K562 (cell line): ENCODE measurements around the gene HDAC6. TPM values are rescaled to one million over a fixed set of nuclear protein-coding genes. Genes with fewer than 3 reads are reported as not detected.
A peak's percentile ranks its signal among the peaks of the same experiment; 100 is the strongest.
"Not testable (repeated sequence)": the region's sequence is repeated elsewhere in the genome, so short reads cannot be mapped to it uniquely, and the experiment has no call there.

Experiments
- ATAC-seq: fragments of 200-7000 bp; cut with Tn5 transposase; 3 replicates; pipeline ENCODE4 v1.9.1; 2020; ENCODE audit warnings: moderate library complexity
- BruUV-seq: library from RNA; stranded (reverse); fragments of 400-500 nt; replicated peaks from 2 replicates; lab custom pipeline; 2021; lab: Mats Ljungman, UMichigan
- CTCF ChIA-PET: fragments of 300-600 bp; formaldehyde crosslinking; extraction: SDS; loops from one replicate; lab custom pipeline; 2021; ENCODE audit warnings: low intra/inter-chr PET ratio; lab: Yijun Ruan, JAX
- POLR2A ChIA-PET: fragments of 300-600, 350-650 bp; sonication (Branson Sonifier 250); formaldehyde crosslinking; extraction: SDS; loops from one replicate; lab custom pipeline; 2021; ENCODE audit warnings: antibody characterized with exemption, inconsistent platforms; lab: Yijun Ruan, JAX
- DNase-seq, 4 experiments: peaks; one replicate each; pipeline versions ENCODE4 v3.0.0 to v3.0.0-alpha.2; 2011 to 2018; ENCODE audit warnings: low spot score in 3 of 4, mixed read lengths in 3 of 4; ENCODE audit errors: extremely low read depth in 1 of 4
- FAIRE-seq: peaks from 2 replicates; lab custom pipeline; 2011; peaks lifted over from hg19 to GRCh38; lab: Jason Lieb, UNC
- H2AFZ ChIP-seq: 2 replicates; pipeline ENCODE4 v1.6.0; 2011; ENCODE audit warnings: low read depth, low read length, control low read depth, inconsistent platforms
- H3K27ac ChIP-seq: fragments of 200-600 bp; 3 replicates; pipeline ENCODE4 v1.8.0; 2011; ENCODE audit warnings: low read depth, mild to moderate bottlenecking, control low read depth, inconsistent platforms, low read length, moderate library complexity, mixed read lengths; ENCODE audit errors: extremely low read depth
- H3K27me3 ChIP-seq, 2 experiments: fragments of 300-600 bp in 1 of 2; 2 replicates in 1 of 2; 3 replicates in 1 of 2; pipeline versions ENCODE4 v1.6.0 to v1.8.0; 2011; ENCODE audit warnings: inconsistent platforms in 2 of 2, low read length in 2 of 2, mild to moderate bottlenecking in 1 of 2, mixed read lengths in 1 of 2, moderate library complexity in 1 of 2; ENCODE audit not compliant: control insufficient read depth in 2 of 2, insufficient read depth in 2 of 2
- H3K36me3 ChIP-seq: fragments of 300-600 bp; 3 replicates; pipeline ENCODE4 v1.8.0; 2011; ENCODE audit warnings: mild to moderate bottlenecking, low read length, inconsistent platforms; ENCODE audit not compliant: control insufficient read depth, insufficient read depth
- H3K4me1 ChIP-seq, 2 experiments: fragments of 200-600 bp in 1 of 2; replicated peaks in 1 of 2; 2 replicates in 1 of 2; 3 replicates in 1 of 2; pipeline versions ENCODE4 v1.5.1 to v1.8.0; 2011; ENCODE audit warnings: inconsistent platforms in 2 of 2, low read length in 2 of 2, mild to moderate bottlenecking in 1 of 2, mixed read lengths in 1 of 2, moderate library complexity in 1 of 2; ENCODE audit not compliant: control insufficient read depth in 2 of 2, insufficient read depth in 2 of 2
- H3K4me2 ChIP-seq: 2 replicates; pipeline ENCODE4 v1.6.1; 2011; ENCODE audit warnings: low read length, control low read depth, inconsistent platforms, mixed read lengths; ENCODE audit not compliant: insufficient read depth
- H3K4me3 ChIP-seq: fragments of 200-600 bp; sonication (generic), shearing (Covaris generic); 2 replicates; pipeline ENCODE4 v1.5.1; 2016; ENCODE audit warnings: control low read depth, inconsistent platforms
- H3K79me2 ChIP-seq: fragments of 200-600 bp; 3 replicates; pipeline ENCODE4 v1.8.0; 2011; ENCODE audit warnings: low read length, inconsistent platforms; ENCODE audit not compliant: control insufficient read depth, insufficient read depth
- H3K9ac ChIP-seq, 2 experiments: 2 replicates each; pipeline versions ENCODE4 v1.6.0 to v1.6.1; 2011; ENCODE audit warnings: low read depth in 2 of 2, low read length in 2 of 2, control low read depth in 1 of 2, inconsistent platforms in 1 of 2, mild to moderate bottlenecking in 1 of 2, mixed read lengths in 1 of 2; ENCODE audit not compliant: insufficient read depth in 1 of 2
- H3K9me1 ChIP-seq: one replicate; pipeline ENCODE4 v1.6.0; 2011; ENCODE audit warnings: inconsistent platforms, mild to moderate bottlenecking, low read length, moderate library complexity; ENCODE audit not compliant: control insufficient read depth, insufficient read depth
- H3K9me3 ChIP-seq: replicated peaks from 2 replicates; pipeline ENCODE4 v1.5.1; 2011; ENCODE audit warnings: low read depth, low read length, inconsistent platforms; ENCODE audit not compliant: control insufficient read depth, insufficient read depth
- H4K20me1 ChIP-seq: replicated peaks from 2 replicates; pipeline ENCODE4 v1.6.1; 2011; ENCODE audit warnings: low read length, inconsistent platforms, mixed read lengths; ENCODE audit not compliant: control insufficient read depth, insufficient read depth
- KDM1A ChIP-seq, 2 experiments: fragments of 450-650 bp; IDR thresholded peaks; 2 replicates each; pipeline ENCODE4 v1.6.1; 2016; ENCODE audit warnings: mild to moderate bottlenecking in 2 of 2
- NR2C1 ChIP-seq, 2 experiments: fragments of 450-650 bp; IDR thresholded peaks; 2 replicates each; pipeline ENCODE4 v1.6.1; 2017; ENCODE audit warnings: mild to moderate bottlenecking in 2 of 2, antibody characterized with exemption in 1 of 2, inconsistent platforms in 1 of 2, missing compliant biosample characterization in 1 of 2, missing genetic modification characterization in 1 of 2
- ZNF707 ChIP-seq: fragments of 250-450 bp; sonication (Bioruptor Pico); conservative IDR thresholded peaks from 2 replicates; pipeline ENCODE4 v1.8.0; 2022; ENCODE audit warnings: inconsistent platforms, mild to moderate bottlenecking, moderate library complexity
- WGBS: fragments of 100-300 bp; shearing (Covaris generic); methylation state at CpG from one replicate; pipeline ENCODE4 v1.1.6; 2016; ENCODE audit warnings: low coverage, mixed read lengths; ENCODE audit not compliant: insufficient coverage; ENCODE audit errors: missing lambda C conversion rate; 5-methylcytosine and 5-hydroxymethylcytosine counted together
- in situ Hi-C: fragments of 300-500 bp; cut with MboI; formaldehyde crosslinking; loops from 4 replicates; pipeline ENCODE4 v1.15.0; 2018; ENCODE audit warnings: inconsistent platforms, mixed read lengths
- intact Hi-C: fragments of 100-400 bp; cut with micrococcal nuclease; formaldehyde crosslinking; loops from 2 replicates; pipeline ENCODE4 v1.14.2; 2022
- polyA plus RNA-seq, 8 experiments: library from polyadenylated mRNA; depleted of rRNA in 4 of 8; stranded (reverse) in 5 of 8; unstranded in 3 of 8; fragments of >200 nt; fragmentation: Nextera tagmentation in 2 of 8; fragmentation: Illumina TruSeq in 1 of 8; extraction: Ambion mirVana in 2 of 8; extraction: Trizol in 1 of 8; gene quantifications; 2 replicates each; pipeline versions ENCODE4 v1.2.1 to v1.2.3, GENCODE V29; 2011 to 2014; ENCODE audit warnings: inconsistent platforms in 1 of 8, missing spikeins in 1 of 8
- total RNA-seq, 7 experiments: library from RNA; depleted of rRNA in 6 of 7; stranded (reverse); fragments of >200 nt in 6 of 7; fragmentation: Illumina TruSeq in 2 of 7; extraction: Trizol in 2 of 7; gene quantifications; 2 replicates each; pipeline versions ENCODE4 v1.2.1 to v1.2.3, GENCODE V29; 2011 to 2021; ENCODE audit warnings: low replicate concordance in 1 of 7

The HDAC6 gene
- total and polyA plus RNA-seq, 9 of the 15 experiments (the other 6 are each of a cell fraction or from before 2014, with no cell fraction given) = 29.9 to 101 (median 71.2) TPM

DNA sequence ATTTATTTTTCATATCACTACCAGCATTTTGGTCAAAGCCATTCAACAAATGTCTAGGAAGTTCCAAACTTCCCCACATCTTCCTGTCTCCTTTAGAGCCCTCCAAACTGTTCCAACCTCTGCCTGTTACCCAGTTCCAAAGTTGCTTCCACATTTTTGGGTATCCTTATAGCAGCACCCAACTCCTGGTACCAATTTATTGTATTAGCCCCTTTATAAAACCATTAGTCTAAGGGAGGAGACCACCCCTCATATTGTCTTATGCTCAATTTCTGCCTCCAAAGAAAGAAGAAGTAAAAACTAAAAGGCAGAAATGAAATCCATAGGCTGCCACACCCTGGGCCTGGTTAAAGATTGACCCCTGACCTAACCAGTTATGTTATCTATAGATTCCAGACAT lies 51.6 kb downstream of the HDAC6 start:
- H3K4me3 ChIP-seq; H3K36me3 ChIP-seq; intact Hi-C loops; H3K79me2 ChIP-seq; ATAC-seq; H3K4me1 ChIP-seq; H3K9me1 ChIP-seq; BruUV-seq; H4K20me1 ChIP-seq; in situ Hi-C loops; H3K9ac ChIP-seq; CTCF ChIA-PET; H3K27me3 ChIP-seq; H3K9me3 ChIP-seq; H2AFZ ChIP-seq; H3K27ac ChIP-seq; H3K4me2 ChIP-seq; FAIRE-seq; DNase-seq; TF ChIP-seq NR2C1 (tag; IDR thresholded peaks at IDR 0.05): not testable (repeated sequence)
- POLR2A ChIA-PET = interaction anchor here (0.6 kb wide), 1 partner anchor 44 kb away, joined by 4 read pairs; the partner anchor contains the start of genes PQBP1 and TIMM17B
- TF ChIP-seq ZNF707 (peak; percentile 92), NR2C1 (IDR thresholded peaks at IDR 0.05) (0 out of 2 replicates have a peak, but pooled peaks have one; percentile 29)

DNA sequence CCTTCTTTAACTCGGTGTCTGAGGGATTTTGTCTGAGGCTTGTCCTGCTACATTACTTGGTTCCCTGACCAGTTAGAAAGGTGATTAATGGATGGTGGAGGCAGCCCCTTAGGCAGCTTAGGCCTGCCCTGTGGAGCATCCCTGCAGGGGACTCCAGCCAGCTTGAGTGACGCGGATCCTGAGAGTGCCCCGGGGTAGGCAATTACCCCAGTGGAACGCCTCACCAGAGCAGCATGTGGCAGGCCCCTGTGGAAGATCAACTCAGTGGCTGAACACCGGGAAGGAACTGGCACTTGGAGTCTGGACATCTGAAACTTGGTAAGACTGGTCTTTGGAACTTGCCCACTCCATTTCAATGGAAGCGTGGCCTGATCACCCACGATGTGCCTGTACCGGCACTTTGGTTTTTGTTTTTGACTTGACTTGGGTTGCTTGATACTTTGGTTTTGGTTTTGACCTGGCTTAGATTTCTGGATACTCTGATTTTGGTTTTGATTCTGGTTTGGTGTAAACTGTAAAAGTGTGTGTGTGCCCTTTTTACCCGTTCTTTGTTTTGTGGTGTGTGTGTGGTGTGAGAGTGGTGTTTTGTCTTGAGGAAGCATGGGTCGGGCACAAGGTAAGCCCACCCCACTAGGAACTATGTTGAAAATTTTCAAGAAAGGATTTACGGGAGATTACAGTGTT lies 52.4 kb downstream of the HDAC6 start:
- DNase-seq, H3K27me3 ChIP-seq, H3K4me1 ChIP-seq, intact Hi-C loops, H3K9ac ChIP-seq, H3K36me3 ChIP-seq, H2AFZ ChIP-seq, CTCF ChIA-PET, H3K27ac ChIP-seq, H3K9me3 ChIP-seq, in situ Hi-C loops, H3K4me2 ChIP-seq, ATAC-seq, H3K4me3 ChIP-seq, BruUV-seq, H3K79me2 ChIP-seq, H4K20me1 ChIP-seq, FAIRE-seq, H3K9me1 ChIP-seq: not testable (repeated sequence)
- TF ChIP-seq KDM1A (IDR thresholded peaks at IDR 0.05) = peak; percentile 59 to 75
- 73% methylated on average over 12 of the region's 12 CpGs for WGBS
- POLR2A ChIA-PET = interaction anchor here (0.6 kb wide), 1 partner anchor 44 kb away, joined by 4 read pairs; the partner anchor contains the start of genes PQBP1 and TIMM17B
